ENCODE data around the gene CCL28.
A peak's percentile ranks its signal among the peaks of the same experiment; 100 is the strongest.
"Not testable (repeated sequence)": the region's sequence is repeated elsewhere in the genome, so short reads cannot be mapped to it uniquely, and the experiment has no call there.

Gene CCL28, protein sequence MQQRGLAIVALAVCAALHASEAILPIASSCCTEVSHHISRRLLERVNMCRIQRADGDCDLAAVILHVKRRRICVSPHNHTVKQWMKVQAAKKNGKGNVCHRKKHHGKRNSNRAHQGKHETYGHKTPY

DNA sequence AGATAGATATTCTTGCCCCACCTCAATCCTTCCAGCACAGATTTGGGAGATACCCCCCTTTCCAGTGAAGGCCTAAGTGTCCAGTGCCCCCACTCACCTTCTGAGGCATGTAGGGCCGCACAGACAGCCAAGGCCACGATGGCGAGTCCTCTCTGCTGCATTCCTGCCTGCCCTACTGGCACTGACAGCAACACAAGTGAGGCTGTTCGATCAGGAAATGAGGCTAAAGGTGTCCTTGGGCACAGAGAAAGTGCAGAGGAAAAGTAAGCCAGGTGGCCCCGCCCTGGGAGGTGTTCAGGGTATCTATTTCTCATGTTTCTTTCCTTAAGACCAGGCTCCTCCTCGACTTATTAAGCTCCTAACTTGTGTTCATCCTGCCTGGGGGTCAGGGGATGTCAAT lies at the start of gene CCL28:
TSS of gene CCL28 (minus strand) at position 236 of the 400 bp plus-strand sequence. CDS start at position 161, 75 bp downstream.
- no peak for DNase-seq

DNA sequence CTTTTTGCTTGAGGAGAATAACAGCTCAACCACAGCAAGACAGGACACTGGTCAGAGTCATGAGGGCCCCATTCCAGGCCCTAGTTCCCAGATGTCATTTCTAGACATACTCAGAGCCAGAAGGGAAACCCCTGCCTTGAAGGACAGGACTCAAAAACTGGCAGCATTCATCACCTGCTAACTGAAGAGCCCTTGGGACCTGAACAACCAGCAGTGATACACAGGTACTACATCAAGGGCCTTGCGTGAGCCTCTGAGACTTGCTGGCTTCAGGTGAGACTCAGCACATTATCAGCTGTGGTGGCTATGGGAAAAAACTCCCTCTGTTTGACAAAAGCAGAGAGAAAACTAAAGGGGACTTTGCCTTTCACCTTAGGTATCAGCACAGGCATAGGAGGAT lies 48.9 kb upstream of the CCL28 start:
- no peak for DNase-seq

DNA sequence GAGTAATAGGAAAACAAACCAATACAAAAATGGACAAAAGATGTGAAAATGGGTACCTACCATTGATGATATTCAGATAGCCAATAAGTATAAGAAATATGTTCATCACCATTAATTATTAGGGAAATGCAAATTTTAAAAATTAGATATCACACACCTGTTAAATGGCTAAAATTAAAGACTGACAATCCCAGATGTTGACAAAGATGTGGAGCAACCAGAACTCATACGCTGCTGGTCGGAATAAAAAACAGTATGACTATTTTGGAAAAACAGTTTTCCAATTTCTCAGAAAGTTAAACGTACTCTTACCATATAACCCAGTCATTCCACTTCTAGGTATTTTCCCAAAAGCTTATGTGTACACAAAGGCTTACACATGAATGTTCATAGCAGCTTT lies 44.4 kb upstream of the CCL28 start:
- DNase-seq: no peak

DNA sequence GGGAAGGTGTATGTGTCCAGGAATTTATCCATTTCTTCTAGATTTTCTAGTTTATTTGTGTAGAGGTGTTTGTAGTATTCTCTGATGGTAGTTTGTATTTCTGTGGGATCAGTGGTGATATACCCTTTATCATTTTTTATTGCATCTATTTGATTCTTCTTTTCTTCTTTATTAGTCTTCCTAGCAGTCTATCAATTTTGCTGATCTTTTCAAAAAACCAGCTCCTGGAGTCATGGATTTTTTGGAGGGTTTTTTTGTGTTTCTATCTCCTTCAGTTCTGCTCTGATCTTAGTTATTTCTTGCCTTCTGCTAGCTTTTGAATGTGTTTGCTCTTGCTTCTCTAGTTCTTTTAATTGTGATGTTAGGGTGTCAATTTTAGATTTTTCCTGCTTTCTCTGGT lies 29.4 kb upstream of the CCL28 start:
- DNase-seq: not testable (repeated sequence)

DNA sequence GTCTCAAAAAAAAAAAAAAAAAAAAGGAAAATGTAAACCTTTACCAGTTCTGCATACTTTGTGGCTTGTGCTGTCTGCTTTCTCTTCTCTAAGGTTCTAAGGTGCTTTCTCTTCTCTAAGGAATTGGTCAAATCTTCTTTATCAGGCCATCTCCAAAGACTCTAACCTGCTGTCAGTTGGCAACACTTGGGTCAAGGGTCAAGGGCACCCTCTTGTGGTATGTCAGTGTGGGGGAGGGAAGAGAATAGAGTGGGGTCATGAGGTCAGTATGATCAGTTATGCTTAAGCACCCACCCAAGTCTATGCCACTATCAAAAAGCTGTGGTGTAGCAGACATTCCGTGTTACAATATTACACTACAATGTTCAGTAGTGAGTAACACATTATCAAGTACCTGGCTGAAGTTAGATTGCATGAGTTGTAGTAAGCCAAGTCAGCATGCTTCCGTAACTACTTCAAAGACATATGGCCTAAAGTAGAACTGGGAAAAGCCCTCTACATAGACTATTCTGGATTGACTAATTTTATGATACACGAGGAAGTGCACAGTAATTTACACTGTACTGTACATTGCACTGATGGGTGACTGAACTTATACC lies 25.0 kb upstream of the CCL28 start:
- DNase-seq: no peak

DNA sequence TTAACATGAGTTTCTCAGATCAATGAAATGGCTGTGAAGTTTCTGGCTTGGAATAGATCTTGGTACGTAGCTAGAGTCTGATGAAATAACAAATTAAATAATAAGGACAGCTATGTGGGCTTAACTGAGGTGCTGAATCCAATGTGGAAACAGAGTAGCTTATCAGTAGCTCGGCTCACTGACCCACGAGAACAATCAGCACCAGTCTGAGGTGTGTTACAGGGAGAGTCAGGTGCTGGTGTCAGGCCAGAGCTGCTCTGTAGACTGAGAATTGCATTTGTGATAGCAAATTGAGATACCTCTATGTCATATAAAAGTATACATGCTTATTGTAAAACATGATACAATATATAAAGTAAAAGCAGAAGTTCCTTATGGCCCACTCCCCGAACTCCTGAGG lies 21.2 kb upstream of the CCL28 start:
- no peak for DNase-seq

DNA sequence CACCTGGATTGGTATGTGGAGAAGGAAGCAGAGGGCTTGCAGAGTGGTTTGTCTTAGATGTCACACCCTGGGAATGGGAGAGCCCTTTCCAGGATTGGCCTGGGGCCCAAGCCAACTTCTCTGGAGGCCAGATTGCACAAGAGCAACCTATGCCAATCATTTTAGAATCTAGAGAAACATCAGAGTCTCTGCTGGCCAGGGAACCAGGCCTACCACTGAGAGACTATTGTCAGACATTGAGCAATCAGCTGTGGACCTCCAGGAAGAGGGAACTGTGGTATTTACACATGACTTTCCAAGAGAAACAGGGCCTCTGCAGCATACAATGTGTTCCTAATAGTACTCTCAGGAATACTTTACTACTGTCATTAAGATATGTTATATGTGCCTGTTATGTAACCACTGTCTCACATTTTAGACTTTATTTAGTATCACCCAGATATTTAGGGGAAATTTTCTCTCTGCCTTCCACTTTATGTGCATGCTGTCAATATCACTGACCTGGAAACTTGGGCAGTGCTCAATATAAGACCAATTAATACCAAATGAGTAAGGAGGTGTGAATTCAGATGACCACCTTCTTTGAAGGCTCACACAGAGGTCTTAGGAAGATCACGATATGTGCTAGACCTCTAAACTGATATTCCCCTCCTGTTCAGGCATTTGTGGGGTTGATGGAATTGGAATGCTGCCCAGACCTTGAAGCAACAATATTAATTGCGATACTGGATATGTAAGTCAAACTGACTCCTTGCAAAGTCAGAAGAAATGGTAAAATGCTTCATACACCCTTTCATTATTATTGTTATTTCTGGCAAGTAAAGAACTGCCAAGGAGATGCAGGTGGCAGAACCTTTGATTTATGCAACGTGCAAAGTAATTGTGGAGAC lies 20.5 kb upstream of the CCL28 start:
- DNase-seq: no peak

DNA sequence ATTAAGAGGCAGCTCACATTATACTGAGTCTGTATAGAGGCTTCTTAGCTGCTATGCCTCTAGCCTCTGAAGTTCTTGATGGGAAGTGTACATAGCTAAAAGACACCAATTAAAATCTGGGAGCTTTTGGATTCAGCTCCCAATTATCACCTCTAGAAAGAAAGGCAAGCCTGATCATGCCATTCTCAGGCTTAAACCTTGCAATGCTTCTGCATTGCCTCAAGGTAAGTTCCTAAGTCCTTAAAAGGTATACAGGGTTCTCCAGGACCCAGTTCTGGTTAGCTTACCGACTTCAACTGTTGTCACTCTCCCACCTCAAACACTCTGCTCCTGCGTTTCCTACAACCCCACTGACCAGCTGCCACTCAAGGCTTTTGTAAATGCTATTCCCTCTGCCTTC lies 17.5 kb upstream of the CCL28 start:
- no peak for DNase-seq

DNA sequence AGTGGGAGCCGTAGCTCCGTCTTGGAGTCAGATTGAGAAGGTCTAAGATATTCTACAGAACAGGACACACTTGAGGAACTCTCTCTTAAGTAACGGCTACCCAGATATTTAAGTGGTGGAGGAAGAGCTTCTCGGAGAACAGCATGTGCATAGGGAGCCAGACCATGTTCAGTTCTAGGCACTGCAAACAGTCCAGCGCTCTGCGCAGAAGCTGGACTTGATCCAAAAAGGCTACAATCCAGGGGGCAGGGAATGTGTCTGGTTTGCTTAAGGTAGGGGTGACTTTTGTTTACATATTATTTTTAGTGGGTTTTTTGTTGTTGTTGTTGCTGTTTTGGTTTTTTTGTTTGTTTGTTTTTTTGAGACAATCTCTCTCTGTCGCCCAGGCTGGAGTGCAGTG lies 16.8 kb upstream of the CCL28 start:
- no peak for DNase-seq

DNA sequence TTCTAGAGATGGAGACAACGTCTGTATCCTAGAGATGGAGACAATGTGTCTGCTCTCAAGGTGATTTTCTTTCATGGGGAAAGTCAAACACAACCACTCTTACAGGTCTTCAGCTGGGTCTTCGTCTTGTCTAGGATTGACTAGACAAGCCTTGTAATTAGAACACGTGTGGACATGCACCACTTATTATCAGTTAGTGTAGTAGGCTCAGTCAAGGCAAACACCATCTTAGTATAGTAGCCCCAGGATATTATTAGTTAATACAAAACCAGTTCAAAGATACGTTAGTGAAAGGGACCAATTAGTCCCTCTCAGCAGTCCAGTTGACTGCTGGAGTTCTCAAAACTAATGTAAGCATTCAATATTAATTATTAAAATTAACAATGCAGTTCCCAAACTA lies 15.1 kb upstream of the CCL28 start:
- DNase-seq: no peak

DNA sequence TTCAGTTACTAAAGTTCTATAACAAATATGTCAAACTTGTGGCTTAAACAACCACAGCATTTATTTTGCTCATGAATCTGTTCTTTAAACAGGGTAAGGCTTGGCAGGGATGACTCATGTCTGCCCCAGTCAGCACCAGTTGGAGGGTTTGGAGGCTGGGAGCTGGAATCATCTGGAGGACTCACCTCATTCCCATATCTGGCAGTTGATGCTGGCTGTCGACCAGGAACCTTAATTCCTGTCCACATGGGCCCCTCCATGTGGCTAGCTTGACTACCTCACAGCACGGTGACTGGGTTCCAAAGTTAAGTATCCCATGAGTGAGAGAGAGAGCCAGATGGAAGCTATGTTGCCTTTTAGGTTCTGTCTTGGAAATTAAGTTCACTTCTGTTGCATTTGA lies 13.8 kb upstream of the CCL28 start:
- DNase-seq: peak; percentile 31

DNA sequence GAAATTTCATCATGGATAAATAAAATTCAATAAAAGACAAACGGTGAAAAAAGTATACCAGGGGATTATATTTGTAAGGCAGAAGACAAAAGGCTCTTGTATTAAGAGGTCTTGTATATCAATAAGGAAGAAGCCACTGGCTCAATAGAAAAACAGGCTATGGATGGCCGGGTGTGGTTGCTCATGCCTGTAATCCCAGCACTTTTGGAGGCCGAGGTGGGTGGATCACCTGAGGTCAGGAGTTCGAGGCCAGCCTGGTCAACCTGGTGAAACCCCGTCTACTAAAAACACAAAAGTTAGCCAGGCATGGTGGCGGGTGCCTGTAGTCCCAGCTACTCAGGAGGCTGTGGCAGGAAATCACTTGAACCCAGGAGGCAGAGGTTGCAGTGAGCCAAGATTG lies 10.9 kb upstream of the CCL28 start:
- not testable (repeated sequence) for DNase-seq

DNA sequence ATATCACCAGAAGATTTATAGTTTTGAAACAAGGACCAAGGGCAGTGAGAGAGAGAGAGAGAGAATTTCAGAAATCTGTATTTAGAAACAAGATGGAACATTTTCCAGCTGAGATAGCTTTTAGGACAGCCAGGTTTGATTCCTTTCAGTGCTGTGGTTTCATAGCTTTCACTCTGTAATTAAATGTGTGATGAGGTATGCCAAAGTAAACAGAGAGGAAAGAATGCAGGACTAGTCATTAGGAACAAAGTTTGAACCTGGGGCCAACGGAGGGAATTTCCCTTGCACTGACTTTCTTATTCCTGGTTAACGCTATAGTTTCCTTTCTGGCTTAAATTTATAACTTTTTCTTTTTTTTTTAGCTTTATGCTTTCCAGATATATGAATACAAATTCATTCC lies 10.0 kb upstream of the CCL28 start:
- no peak for DNase-seq

DNA sequence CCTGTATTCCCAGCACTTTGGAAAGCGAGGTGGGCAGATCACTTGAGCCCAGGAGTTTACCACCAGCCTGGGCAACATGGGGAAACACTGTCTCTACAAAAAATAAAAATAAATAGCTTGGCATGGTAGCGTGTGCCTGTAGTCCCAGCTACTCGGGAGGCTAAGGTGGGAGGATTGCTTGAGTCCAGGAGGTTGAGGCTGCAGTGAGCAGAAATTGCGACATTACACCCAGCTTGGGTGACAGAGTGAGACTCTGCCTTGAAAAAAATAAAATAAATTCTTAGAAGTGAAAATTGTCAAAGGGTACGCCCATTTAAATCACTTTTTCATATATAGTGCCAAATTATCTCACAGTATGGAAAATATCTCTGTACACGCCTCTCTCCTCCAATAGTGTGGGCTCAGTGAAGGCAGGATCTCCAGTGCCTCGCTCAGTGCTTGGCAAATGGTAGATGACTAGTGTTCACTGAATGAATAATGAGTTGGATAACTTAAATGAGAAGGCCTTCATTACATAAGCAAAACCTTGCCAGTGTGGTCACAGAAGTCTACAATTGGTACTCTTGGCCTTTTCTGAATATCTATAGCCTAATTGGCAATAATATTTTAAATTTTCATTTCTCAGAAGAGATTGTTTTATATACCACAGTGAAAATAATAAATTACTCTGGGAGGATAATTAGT lies 9.4 kb upstream of the CCL28 start:
- no peak for DNase-seq

DNA sequence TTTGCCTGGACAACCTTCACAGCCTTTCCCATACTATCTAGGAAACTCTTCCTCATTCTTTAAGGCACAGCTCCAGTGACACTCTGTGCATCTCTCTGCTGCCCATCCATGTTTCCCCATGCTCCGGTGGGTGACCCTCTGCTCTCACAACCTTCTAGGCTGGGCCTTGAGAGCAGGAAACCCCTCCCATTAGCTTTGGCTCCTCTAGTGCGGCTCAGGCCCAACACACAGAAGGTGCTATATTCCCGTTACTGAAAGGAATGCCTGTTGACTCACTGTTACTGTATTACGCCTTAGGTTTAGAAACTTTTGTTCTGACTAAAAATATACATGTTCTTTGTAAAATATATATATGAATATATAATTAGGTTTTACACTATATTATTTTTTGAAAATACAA lies 8.1 kb upstream of the CCL28 start:
- DNase-seq: no peak

DNA sequence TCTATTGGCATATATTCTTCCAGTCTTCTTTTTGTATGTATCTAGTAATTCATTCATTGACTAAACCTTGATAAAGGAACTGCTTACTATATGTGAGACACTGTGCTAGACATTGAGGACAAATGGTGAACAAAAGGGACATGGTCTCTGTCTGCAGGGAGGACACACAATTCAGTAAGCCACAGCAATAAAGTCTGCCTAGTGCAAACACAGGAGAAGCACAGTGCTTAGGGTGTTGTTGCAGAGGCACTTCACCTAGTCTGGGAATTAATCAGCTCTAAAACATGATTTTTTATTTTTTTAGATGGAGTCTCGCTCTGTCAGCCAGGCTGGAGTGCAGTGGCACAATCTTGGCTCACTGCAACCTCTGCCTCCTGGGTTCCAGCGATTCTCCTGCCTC lies 6.4 kb upstream of the CCL28 start:
- no peak for DNase-seq

DNA sequence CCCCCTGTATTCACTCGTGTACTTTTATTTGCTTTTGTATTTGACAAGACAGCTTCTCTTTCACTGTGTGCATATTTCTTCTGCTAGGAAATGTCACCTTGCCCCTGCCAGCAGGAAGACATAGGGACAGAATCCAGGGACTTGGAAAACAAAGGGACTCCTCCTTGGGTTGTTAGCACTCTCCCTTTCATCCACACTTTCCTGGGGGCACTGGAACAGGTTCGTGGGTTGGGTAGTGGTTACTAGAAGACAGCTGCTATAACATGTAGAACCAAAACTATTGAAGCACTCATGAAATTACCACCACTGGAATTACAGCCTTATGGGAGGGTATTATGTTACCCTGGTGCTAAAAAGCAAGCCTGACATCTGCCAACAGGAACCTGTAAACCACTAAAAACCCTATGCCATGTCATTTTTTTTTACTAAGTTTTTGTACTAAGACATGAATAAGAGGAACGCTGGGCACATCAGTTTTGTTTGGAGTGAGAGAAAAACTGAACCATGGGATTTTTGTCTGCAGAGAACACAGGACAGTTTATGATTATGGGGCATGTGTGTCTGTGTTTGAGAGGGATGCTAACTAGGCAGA lies 4.7 kb upstream of the CCL28 start:
- no peak for DNase-seq

DNA sequence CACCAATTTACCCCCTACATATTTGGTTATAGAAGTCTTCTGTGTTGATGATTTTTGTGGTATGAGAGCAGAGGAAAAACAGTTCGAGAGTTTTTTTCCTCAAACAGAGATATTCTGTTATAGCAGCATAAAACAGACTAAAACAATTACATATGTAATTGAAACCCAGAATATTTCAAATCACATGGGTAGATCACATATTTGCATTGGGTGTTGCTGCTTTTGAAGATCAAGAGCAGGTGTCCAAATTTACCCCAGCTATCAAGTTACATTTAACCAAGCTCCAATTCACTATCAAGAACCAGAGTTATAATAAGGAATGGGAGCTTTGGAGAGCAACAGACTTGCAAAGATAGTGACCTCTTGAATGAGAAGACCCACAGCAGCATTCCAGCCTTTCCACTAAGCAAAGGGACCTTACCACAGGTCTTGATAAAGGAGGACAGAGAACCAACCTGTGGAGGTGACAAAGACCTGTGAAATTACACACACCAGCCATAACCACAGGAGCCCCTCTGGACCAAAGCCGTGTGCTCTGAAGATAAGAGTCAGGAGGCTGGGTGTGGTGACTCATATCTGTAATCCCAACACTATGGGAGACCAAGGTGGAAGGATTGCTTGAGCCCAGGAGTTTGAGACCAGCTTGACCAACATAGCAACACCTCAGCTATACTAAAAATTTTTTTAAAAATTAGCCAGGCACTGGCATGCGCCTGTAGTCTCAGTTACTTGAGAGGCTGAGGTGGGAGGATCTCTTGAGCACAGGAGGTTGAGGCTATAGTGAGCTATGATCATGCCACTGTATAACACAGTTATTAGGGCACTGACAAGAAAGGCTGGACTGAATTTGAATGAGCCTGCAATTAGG lies 4.0 kb upstream of the CCL28 start:
- DNase-seq: no peak

DNA sequence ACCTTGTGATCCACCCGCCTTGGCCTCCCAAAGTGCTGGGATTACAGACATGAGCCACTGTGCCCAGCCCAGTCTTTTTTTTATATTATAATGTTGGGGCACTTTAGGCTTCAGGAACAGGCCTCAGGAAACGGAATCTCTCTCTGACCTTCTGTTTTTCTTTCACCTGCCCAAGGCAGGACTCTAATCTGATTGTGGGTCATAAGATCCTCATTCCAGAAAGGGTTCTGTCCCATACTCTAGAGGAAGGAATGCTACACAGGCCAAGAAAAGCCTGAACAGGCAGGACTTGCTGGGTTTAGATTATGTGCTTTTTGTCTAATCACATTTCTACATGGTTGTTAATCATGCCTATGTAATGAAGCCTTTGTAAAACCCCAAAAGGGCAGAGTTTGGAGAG lies 1.8 kb upstream of the CCL28 start:
- no peak for DNase-seq

DNA sequence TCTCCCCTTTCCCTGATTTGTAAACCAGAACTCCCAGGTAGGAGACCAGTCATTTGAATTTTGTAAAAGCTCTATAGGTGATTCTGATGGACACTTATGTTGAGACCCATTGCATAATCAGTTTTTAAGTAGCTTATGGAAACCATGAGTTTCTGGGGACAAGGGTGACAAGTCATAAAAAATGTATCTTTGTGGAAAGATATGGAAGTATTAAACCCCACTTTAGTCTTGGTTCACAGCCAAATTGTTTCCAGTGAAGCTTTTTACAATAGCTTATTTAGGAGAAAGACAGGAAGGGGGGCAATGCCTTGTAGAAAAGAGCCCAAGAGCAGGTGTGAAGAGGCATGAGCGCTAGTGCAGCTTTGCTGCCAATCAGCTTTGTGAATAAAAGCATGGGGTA lies 453 bp upstream of the CCL28 start:
- no peak for DNase-seq

DNA sequence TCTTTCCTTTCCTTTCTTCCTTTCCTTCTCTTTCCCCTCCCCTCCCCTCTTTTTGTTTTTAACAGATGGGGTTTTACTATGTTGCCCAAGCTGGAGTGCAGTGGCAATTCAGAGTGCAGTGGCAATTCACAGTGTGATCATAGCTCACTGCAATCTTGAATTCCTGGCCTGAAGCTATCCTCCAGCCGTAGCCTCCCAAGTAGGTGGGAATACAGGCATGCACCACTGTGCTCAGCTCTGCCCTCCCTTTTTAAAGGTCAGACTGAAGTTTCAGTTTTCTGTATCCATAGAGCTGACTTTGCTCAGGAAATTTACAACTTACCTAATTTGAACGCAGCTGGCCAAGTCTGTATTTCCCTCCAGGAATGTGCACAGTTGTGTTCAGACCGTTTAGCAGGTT lies 696 bp downstream of the CCL28 start:
- no peak for DNase-seq

DNA sequence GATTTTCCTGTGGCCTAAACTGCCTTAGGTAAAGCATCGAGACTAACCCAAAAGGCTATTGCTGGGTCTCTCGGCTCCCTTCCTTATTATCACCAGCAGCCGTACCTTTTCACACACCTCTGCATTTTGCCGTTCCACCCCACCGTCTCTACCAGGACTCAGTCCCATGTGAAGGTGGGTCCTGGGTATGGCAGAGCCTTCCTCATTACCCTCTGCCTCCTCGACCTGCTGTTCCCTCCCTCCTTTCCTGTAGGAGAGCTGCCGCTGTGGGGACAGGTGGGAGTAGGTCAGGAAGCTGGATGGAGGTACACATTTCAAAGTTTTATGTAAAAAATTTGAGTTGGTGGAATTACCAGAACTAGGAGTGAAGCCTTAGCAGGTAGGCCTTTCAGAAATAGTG lies 1.8 kb downstream of the CCL28 start:
- DNase-seq: no peak
